Measurements from ENCODE around the gene PDZD2. TPM values are rescaled to one million over a fixed set of nuclear protein-coding genes. Genes with fewer than 3 reads are reported as not detected.

PDZD2 gene
- total RNA-seq, 1 donor, result 0.36 TPM

- Histone ChIP-seq H3K27me3 (ENCODE audit: insufficient read depth, low read length) (peaks cover 13% of the 10 kb centered on the region), H3K4me2 (ENCODE audit: insufficient read depth, low read length) (no peak overlapping the region), H4K20me1 (ENCODE audit: insufficient read depth, low read length) (no peaks in the 10 kb centered on the region), H2AFZ (ENCODE audit: low read length) (no peak overlapping the region), H3K79me2 (ENCODE audit: insufficient read depth, low read length) (no peaks in the 10 kb centered on the region), H3K4me3 (ENCODE audit: insufficient read depth, low read length) (no peak overlapping the region), H3K27ac (ENCODE audit: low read depth, low read length) (no peak overlapping the region), H3K9me3 (ENCODE audit: low read depth, low read length) (no peaks in the 10 kb centered on the region), H3K4me1 (ENCODE audit: insufficient read depth, low read length) (peaks cover under 1% of the 10 kb centered on the region), H3K36me3 (ENCODE audit: insufficient read depth, low read length) (no peaks in the 10 kb centered on the region)
- no peak for DNase-seq (ENCODE audit: insufficient read length, low spot score, missing footprints)
- no peak for TF ChIP-seq CTCF (IDR thresholded peaks at IDR 0.05; ENCODE audit: extremely low read depth, low read depth, low read length)
Measured at GRCh38 chr5:31860278-31860677, 221.3 kb downstream of the PDZD2 start.

GRCh38 chr5:31860726-31861433 lies 221.9 kb downstream of the PDZD2 start:
- Histone ChIP-seq H3K27ac (ENCODE audit: low read depth, low read length) (no peak overlapping the region), H3K9me3 (ENCODE audit: low read depth, low read length) (no peaks in the 10 kb centered on the region), H3K4me2 (ENCODE audit: insufficient read depth, low read length) (no peak overlapping the region), H3K36me3 (ENCODE audit: insufficient read depth, low read length) (no peaks in the 10 kb centered on the region), H4K20me1 (ENCODE audit: insufficient read depth, low read length) (no peaks in the 10 kb centered on the region), H3K27me3 (ENCODE audit: insufficient read depth, low read length) (peaks cover 7% of the 10 kb centered on the region), H3K79me2 (ENCODE audit: insufficient read depth, low read length) (no peaks in the 10 kb centered on the region), H3K4me3 (ENCODE audit: insufficient read depth, low read length) (no peak overlapping the region), H3K4me1 (ENCODE audit: insufficient read depth, low read length) (no peaks in the 10 kb centered on the region), H2AFZ (ENCODE audit: low read length) (no peak overlapping the region)
- DNase-seq (ENCODE audit: insufficient read length, low spot score, missing footprints), result no peak
- TF ChIP-seq CTCF (IDR thresholded peaks at IDR 0.05; ENCODE audit: extremely low read depth, low read depth, low read length), result no peak

- Histone ChIP-seq H4K20me1 (ENCODE audit: insufficient read depth, low read length) (no peaks in the 10 kb centered on the region), H3K27me3 (ENCODE audit: insufficient read depth, low read length) (no peaks in the 10 kb centered on the region), H3K36me3 (ENCODE audit: insufficient read depth, low read length) (no peaks in the 10 kb centered on the region), H3K4me1 (ENCODE audit: insufficient read depth, low read length) (no peaks in the 10 kb centered on the region), H3K4me2 (ENCODE audit: insufficient read depth, low read length) (no peak overlapping the region), H3K9me3 (ENCODE audit: low read depth, low read length) (no peaks in the 10 kb centered on the region), H2AFZ (ENCODE audit: low read length) (no peak overlapping the region), H3K4me3 (ENCODE audit: insufficient read depth, low read length) (no peak overlapping the region), H3K79me2 (ENCODE audit: insufficient read depth, low read length) (no peaks in the 10 kb centered on the region), H3K27ac (ENCODE audit: low read depth, low read length) (no peak overlapping the region)
- TF ChIP-seq CTCF (IDR thresholded peaks at IDR 0.05; ENCODE audit: extremely low read depth, low read depth, low read length), result no peak
- no peak for DNase-seq (ENCODE audit: insufficient read length, low spot score, missing footprints)
Measured at GRCh38 chr5:31861601-31862000, 222.7 kb downstream of the PDZD2 start.

GRCh38 chr5:31863991-31864411 lies 225.1 kb downstream of the PDZD2 start:
- peaks cover 7% of the 10 kb centered on the region for H3K27me3 ChIP-seq (ENCODE audit: insufficient read depth, low read length)
- no peak overlapping the region for H2AFZ ChIP-seq (ENCODE audit: low read length)
- H3K9me3 ChIP-seq (ENCODE audit: low read depth, low read length), result no peaks in the 10 kb centered on the region
- H4K20me1 ChIP-seq (ENCODE audit: insufficient read depth, low read length), result no peaks in the 10 kb centered on the region
- H3K4me3 ChIP-seq (ENCODE audit: insufficient read depth, low read length), result no peak overlapping the region
- no peak for DNase-seq (ENCODE audit: insufficient read length, low spot score, missing footprints)
- TF ChIP-seq CTCF (IDR thresholded peaks at IDR 0.05; ENCODE audit: extremely low read depth, low read depth, low read length), result no peak
- H3K4me1 ChIP-seq (ENCODE audit: insufficient read depth, low read length), result no peaks in the 10 kb centered on the region
- H3K27ac ChIP-seq (ENCODE audit: low read depth, low read length), result no peak overlapping the region
- no peaks in the 10 kb centered on the region for H3K36me3 ChIP-seq (ENCODE audit: insufficient read depth, low read length)
- no peak overlapping the region for H3K4me2 ChIP-seq (ENCODE audit: insufficient read depth, low read length)
- H3K79me2 ChIP-seq (ENCODE audit: insufficient read depth, low read length), result no peaks in the 10 kb centered on the region
